Stimulated activated CD4-positive, alpha-beta T cell treated with anti-CD3 and anti-CD28 coated beads, Interleukin-12 subunit alpha, Interleukin-12 subunit beta, amount 100 ng/mL, for 24 hours (primary cell): ENCODE measurements around the gene GPC3.
A peak's percentile ranks its signal among the peaks of the same experiment; 100 is the strongest.

Source experiments
- DNase-seq, 2 experiments: peaks; one replicate each; pipeline ENCODE4 v3.0.0-alpha.2; 2020; ENCODE audit warnings: low read depth in 2 of 2

Gene GPC3

DNA sequence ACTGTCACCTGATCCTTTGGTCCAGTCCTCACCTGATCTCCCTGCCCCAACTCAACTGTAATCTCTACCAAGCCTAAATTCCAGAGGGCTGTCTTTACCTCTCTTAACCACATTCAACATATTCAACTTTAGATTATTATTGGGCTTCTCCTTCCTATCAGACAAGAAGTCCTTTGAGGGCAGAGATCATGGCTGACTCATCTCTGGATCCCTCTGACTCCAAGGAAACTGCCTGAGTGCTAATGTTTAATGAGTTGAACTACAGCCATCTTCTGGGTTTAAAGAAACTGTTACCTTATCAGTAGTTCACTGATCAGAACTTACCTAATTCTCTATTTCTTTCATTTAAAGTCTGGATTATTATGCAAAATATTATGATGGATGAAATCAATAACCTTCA lies 135.7 kb downstream of the GPC3 start:
- DNase-seq = no peak

DNA sequence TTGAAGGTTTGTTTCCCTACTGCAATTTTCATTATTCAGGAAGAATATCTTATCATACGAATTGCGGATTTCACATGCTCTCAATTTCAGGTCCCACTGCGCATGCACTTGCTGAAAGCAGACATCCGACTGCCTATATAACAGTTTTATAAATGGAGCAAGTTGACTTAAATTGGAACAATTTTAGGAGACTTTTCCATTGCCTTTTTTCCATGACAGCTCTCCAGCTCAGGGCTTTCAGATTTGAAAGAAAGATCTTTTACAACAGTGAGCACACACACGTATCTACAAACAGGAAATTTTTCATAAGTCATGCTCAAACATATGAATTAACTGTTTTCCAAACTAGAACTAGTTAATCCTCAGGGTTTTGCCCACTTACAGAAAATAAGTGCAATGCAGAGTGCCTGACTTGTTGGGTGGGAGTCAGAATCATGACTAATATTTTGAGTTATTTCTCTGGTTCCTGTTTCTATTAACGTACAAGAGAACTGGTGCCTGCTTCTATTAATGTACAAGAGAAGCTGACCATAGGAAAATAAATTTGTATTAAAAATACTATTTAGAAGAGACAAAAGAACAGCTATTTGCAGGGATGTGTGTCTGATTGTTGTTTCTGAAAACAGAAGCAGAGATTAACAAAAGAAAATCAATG lies 137.9 kb downstream of the GPC3 start:
- no peak for DNase-seq

DNA sequence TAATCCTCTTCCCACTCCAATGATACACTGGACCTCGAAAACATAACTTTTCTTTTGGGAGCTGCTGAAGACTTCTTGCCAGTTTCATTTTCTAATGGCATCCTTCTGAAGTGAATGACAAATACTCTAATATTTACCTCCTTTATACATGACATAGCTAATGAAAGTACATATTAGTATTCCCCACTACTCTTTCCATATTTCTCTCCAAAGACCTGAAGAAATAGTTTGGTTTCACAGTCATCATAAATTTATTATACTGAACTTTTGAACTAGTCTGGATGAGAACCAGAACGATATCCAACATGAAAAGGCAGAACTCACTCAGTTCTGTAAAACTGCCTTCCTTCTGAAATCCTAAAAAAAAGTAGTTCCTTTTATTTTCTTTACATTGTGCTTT lies 139.1 kb downstream of the GPC3 start:
- no peak for DNase-seq

DNA sequence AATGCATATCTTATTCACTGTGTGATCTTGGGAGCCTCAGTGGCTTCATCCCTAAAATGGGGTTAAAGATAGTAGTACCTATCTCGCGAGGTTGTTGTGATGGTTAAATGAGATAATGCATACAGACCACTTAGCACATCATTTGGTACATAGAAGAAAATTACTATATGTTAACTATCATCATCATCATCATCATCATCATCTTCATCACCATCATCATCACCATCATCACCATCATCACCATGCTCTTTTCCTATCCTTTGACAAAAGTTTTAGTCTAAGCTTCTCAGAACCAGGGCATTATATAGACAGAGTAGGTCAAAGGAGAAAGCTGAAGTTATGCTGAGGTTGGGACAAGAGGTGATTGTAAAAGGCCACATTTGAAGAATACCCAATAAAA lies 145.0 kb downstream of the GPC3 start:
- no peak for DNase-seq

DNA sequence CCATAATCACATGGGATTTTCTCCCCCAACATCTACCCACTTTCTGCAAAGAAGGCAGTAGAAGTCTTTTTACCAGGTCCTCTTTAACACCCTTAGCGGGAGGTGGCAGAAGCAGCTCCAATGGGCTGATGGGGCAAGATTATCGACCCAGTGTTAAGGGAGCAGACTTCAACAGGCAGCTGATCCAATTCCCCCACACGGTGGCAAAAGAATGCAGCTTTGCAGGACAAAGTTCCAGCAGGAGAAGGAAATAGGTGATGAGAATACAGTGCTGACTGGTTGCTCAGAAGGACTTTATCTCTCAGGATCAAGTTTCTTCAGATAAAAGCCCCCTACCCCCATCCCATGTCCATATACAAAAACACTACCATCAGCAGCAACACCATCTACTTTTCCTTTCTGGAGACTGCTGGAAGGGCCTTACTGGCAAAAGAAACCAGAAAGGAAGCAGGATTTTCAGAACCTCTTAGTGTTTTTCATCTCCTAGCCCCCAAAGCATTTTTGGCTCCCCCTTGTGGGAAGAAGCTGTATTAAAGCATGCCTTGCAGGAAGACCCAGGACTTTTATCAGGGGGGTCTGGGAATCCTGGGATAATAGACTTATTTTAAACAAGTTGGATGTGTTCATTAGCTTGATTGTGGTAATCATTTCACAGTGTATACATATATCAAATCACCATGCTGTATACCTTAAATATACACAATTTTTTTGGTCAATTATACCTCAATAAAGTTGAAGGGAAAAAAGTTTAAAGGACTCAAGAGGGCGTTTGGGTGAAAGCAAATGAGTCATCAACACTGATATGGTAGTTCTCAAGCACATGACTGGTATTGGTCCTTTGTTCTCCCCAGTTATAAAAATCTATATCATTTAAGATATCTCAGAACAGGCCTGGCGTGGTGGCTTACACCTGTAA lies 146.4 kb downstream of the GPC3 start:
- peak in 1 of 2 experiments; percentile 1 for DNase-seq

DNA sequence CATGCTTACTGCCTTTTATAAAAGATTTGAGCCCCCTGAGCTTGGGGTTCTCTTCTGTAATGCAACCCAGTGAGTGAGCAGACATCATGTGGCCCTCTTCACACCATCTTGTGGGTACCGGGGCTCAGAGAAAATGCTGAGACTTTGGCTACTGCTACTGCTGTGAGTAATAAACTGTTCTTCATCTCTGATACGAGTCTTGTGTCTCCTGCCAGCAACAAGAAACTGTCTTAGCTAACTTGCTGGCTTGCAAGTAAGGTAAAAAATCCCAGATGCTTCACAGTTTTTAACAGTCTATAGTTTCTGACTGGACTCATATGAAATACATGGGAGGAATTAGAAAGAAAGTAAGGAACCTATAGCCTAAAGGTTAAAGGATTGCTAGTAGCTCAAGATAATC lies 148.3 kb downstream of the GPC3 start:
- no peak for DNase-seq

- DNase-seq = no peak
These were observed 148.8 kb downstream of the GPC3 start for GRCh38 chrX:133836561-133836960.

DNA sequence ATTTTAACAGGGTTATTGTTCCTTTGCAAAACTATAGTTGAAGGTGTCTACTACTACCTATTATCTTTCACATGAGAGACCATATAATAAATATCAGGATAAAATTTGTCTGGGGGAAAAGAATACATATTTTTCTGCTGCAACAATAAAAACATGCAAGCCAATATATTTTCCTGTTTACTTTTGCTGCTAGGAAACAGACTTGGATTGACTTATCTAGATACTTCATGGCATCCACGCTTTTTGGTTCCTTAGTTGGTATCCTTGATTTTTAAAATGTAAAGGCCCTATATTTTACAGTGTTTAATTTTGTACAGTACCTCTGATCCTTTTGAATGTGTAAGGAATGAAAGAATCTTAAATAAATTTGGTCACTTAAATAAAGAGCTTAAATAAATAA lies 150.6 kb downstream of the GPC3 start:
- DNase-seq = no peak

DNA sequence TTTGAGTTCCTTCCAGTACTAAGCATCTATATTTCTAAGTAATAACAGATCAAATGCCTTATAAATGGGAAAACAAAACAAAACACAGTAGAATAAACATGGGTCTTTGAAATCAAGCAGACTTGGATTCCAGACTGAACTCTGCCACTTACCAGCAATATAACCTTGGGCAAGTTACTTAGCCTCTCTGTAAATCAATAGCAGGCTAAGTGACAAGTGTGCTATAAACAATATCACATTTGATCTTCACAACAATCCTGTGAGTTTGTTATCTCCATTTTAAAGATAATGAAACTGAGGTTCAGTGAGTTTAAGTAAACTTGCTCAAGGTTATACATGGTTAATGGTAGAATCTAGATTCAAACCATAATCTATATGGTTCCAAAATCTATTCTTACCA lies 165.8 kb downstream of the GPC3 start:
- no peak for DNase-seq

- no peak for DNase-seq
These were observed 167.4 kb downstream of the GPC3 start for GRCh38 chrX:133818019-133818418.

GRCh38 chrX:133815496-133815895 lies 169.9 kb downstream of the GPC3 start:
- DNase-seq = no peak

DNA sequence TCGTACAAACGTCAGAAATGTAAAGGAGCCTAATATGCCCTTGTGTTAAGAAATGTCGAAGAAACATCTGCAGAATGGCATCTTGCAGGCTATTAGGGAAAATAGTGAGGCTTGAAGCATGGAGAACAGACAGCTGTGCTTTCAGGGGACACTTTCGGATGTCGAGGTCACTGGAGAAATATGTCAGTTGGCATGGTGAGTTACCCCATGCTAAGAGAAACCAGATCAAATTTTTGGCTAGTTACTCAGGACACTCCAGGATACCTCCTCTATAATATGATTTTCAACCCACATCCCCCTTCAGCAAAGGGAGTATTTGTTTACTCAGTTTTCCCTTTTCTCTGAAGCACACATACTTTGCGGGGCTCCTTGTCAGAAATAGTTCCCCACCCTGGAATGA lies 171.4 kb downstream of the GPC3 start:
- DNase-seq = no peak

DNA sequence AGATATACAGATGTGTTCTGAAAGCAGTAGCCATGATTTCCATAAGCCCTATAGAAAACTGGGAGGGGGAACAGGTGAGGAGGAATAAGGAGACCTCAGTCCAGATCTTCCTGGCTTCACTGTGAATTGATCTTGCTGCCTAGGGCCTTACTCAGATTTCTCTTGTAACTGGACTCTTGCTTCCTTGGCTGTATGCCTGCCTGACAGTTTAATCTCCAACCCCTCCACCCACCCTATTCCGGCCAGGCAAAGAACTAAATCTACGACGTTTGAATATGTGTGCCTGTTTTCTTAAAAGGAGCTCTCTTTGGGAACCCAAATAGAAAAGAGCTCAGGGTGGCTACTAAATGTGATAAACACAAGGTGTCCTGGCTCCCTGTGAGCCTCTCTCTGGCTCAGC lies 173.0 kb downstream of the GPC3 start:
- DNase-seq = no peak

DNA sequence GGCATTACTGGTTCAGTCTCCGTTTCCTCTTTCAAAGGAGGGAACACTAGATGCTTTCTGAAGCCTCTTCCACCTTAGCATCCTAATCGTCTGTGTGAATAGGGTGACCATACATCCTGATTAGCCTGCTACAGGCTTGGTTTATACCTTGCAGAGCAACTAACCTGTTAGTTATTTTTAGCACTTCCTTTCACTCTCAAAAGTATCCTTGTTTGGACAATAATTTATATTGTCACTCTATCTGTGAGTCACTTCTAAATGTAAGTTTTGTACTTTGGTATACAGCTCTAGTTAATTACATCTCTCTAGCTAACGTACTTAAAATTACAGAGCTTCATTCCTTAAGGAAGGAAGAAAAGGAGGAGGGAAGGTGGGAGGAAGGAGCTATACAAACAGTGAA lies 174.5 kb downstream of the GPC3 start:
- DNase-seq = no peak

- DNase-seq = no peak
These were observed 181.3 kb downstream of the GPC3 start for GRCh38 chrX:133804072-133804471.

DNA sequence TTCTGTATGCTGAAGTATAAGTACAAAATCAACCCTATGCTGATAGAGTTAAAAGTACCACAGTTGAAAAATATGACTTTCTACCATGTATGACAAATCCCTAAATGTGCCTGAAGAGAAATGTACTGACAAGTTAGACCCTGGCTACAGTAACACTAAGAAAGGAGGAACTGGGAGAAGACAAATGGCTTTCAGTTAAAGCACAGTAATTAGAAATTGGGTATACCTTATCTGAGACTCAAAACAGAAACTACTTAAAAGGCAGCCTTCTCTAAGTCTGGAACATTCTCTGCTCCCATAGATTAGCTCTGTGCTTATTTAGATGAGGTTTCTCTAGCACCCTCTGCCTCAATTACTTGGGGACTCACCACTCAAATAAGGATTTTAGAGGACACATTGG lies 189.1 kb downstream of the GPC3 start:
- no peak for DNase-seq

DNA sequence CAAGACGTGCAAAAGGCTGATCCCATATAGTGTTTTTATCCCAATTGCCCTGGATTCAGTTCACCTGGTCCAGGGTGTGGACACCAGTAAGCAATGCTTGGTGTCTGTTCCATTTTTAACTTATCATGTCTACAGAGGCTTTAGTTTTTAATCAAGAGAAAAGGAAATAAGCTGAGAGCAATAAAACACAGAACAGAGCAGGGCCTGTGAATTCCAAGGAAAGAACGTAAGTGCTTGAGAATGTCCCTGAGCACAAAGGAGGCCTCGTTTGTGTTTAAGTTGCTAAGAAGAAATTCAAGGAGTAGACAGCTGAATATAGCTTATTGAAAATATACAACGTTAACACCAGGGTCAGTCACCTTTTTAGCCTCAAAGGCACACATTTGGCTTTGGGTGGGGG lies 191.3 kb downstream of the GPC3 start:
- no peak for DNase-seq

DNA sequence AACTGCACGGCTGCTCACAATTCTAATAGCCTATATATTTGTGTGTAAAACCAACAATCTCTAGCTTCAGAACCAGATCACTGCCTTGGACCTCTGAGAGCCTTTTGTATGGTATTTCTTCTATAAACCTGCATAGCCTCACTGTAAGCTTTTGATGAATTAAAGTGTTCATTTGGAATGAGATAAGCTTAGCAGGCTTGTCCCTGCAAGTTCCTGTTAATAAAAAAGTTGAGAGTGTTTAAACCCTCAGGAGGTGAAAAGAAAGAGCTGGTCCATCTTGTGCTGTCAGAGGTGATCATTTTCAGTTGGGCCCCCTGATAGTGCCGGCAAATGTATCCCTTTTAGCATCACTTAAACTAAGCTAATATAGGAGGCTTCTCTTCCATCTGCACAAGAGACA lies 191.8 kb downstream of the GPC3 start:
- DNase-seq = no peak

DNA sequence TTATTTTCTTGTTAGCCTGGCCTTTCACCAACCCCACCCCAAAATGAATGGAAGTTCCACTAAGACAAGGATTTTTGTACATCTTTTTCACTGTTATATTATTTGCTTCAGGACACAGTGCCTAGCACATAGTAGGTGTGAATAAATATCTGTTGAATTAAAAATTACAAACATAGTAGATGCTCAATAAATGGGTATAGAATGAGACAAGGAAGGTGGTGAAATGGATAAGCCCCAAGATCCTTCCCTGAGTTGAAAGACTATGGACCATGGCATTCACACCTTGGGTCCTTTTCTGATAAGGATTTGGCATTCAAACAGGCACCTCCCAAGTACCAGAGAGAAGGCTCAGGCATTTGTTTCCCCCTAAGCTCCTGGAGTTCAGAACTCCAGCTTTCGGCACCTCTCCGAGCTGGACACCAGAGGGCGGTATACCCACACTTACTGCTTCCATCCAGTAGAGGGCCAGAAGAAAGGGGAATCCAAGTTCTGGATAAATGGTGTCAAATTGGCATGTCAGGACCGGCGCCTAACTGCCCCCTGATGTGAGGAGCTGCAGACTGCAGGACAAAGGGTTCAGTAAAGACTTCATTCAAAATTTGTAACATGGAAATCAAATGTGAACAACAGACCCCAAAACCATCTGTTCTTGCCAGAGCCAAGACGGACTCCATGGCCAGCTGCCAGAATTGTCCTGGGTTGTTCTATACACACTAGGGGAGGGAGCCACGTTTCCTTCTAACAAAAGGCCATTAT lies 193.0 kb downstream of the GPC3 start:
- peak; percentile 19 to 24 for DNase-seq

- DNase-seq = no peak
These were observed 195.6 kb downstream of the GPC3 start for GRCh38 chrX:133789829-133790228.

DNA sequence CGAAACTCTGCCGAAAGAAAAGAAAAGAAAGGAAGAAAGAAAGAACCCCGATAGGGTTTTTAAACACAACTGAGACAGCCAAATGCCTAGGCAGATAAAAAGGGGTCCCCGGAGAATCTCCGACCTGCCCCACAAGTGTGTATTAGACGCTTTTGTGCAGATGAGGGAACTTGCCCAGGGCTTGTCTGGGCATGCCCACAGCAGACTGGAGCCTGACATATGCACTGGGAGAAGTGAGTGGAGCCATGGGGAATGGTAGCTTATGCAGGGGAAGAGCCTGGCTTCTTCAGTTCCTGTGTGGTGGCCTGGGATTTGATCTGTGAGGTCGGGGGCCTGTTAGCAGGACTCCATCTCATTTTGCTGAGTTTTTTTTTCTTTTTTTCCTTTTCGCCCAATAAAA lies 199.0 kb downstream of the GPC3 start:
- DNase-seq = no peak

- DNase-seq = no peak
These were observed 202.1 kb downstream of the GPC3 start for GRCh38 chrX:133783274-133783673.

DNA sequence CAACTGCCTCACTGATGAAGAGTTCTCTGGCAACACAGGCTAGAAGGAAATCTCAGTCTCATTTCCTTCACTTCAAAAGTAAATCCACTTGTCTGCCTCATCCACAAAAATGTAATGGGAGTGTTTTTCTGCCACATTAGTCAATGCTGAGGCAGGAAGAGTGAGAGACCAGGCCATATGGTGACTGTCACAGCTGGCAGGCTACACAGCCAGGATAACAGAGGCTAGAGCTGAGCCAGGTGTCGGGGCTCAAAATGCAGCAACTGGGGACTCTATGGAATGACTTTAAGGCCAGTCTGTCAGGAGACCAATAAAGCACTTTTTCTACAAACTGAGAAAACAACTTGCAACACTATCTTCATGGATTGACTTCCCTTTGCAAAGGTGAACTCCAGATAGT lies 204.2 kb downstream of the GPC3 start:
- no peak for DNase-seq
